ENCODE measurements around the gene STRADA.
A peak's percentile ranks its signal among the peaks of the same experiment; 100 is the strongest.

Gene STRADA

GRCh38 chr17:63741408-63742173 lies at the start of gene STRADA:
STRADA (minus strand) TSS chr17:63741799; CDS start chr17:63728369, 13,430 bp downstream.
- DNase-seq (ENCODE audit: low read depth in 2 of 2) = peak; percentile 99

GRCh38 chr17:63790057-63790456 lies 48.5 kb upstream of the STRADA start:
- DNase-seq (ENCODE audit: low read depth in 2 of 2) = no peak

GRCh38 chr17:63786971-63787711 lies 45.5 kb upstream of the STRADA start:
- no peak for DNase-seq (ENCODE audit: low read depth in 2 of 2)

GRCh38 chr17:63786117-63786516 lies 44.5 kb upstream of the STRADA start:
- DNase-seq (ENCODE audit: low read depth in 2 of 2) = no peak

- no peak for DNase-seq (ENCODE audit: low read depth in 2 of 2)
Observed at GRCh38 chr17:63785556-63785955, 44.0 kb upstream of the STRADA start.

- no peak for DNase-seq (ENCODE audit: low read depth in 2 of 2)
Observed at GRCh38 chr17:63783522-63783921, 41.9 kb upstream of the STRADA start.

- DNase-seq (ENCODE audit: low read depth in 2 of 2) = no peak
Observed at GRCh38 chr17:63780928-63781327, 39.3 kb upstream of the STRADA start.

GRCh38 chr17:63780507-63780906 lies 38.9 kb upstream of the STRADA start:
- no peak for DNase-seq (ENCODE audit: low read depth in 2 of 2)

- DNase-seq (ENCODE audit: low read depth in 2 of 2) = no peak
Observed at GRCh38 chr17:63775420-63775819, 33.8 kb upstream of the STRADA start.

- DNase-seq (ENCODE audit: low read depth in 2 of 2) = no peak
Observed at GRCh38 chr17:63774969-63775265, 33.3 kb upstream of the STRADA start.

- peak in 1 of 2 donors; percentile 19 for DNase-seq (ENCODE audit: low read depth in 2 of 2)
Observed at GRCh38 chr17:63774141-63774968, 32.8 kb upstream of the STRADA start, which contains the start of gene DDX42. DDX42 (plus strand) TSS chr17:63774170; CDS start chr17:63787050, 12,880 bp downstream.

- DNase-seq (ENCODE audit: low read depth in 2 of 2) = peak; percentile 97 to 98
Observed at GRCh38 chr17:63773272-63774140, 31.9 kb upstream of the STRADA start, which contains the start of gene CCDC47. CCDC47 (minus strand) TSS chr17:63773597; CDS start chr17:63766175, 7,422 bp downstream.

GRCh38 chr17:63772801-63773271 lies 31.2 kb upstream of the STRADA start:
- DNase-seq (ENCODE audit: low read depth in 2 of 2) = no peak

- DNase-seq (ENCODE audit: low read depth in 2 of 2) = no peak
Observed at GRCh38 chr17:63768433-63768832, 26.8 kb upstream of the STRADA start.

- no peak for DNase-seq (ENCODE audit: low read depth in 2 of 2)
Observed at GRCh38 chr17:63766754-63767153, 25.2 kb upstream of the STRADA start.

GRCh38 chr17:63764716-63765115 lies 23.1 kb upstream of the STRADA start:
- DNase-seq (ENCODE audit: low read depth in 2 of 2) = no peak

- no peak for DNase-seq (ENCODE audit: low read depth in 2 of 2)
Observed at GRCh38 chr17:63762161-63763078, 20.8 kb upstream of the STRADA start.

GRCh38 chr17:63760771-63761539 lies 19.4 kb upstream of the STRADA start:
- no peak for DNase-seq (ENCODE audit: low read depth in 2 of 2)

GRCh38 chr17:63758428-63758827 lies 16.8 kb upstream of the STRADA start:
- DNase-seq (ENCODE audit: low read depth in 2 of 2) = no peak

Data from stimulated activated CD4-positive, alpha-beta T cell treated with anti-CD3 and anti-CD28 coated beads, Interleukin-15, amount 100 ng/mL, for 48 hours (primary cell).